HCT116 (cell line): ENCODE measurements around the gene ACD. TPM values are rescaled to one million over a fixed set of nuclear protein-coding genes. Genes with fewer than 3 reads are reported as not detected.

Source experiments
- ATAC-seq: fragments of 200-7000 bp; cut with Tn5 transposase; 2 replicates; pipeline ENCODE4 v1.9.1; 2020; ENCODE audit warnings: mild to moderate bottlenecking, moderate library complexity
- BruUV-seq: library from RNA; stranded (reverse); fragments of 400-500 nt; replicated peaks from 2 replicates; lab custom pipeline; 2021; lab: Mats Ljungman, UMichigan
- CTCF ChIA-PET: fragments of 300-600 bp; sonication (Branson Sonifier 250); formaldehyde crosslinking; loops from one replicate; lab custom pipeline; 2021; ENCODE audit warnings: antibody characterized with exemption; lab: Charles Lee
- POLR2A ChIA-PET: fragments of 300-600, 350-600 bp; sonication (Branson Sonifier 250); formaldehyde crosslinking; loops from one replicate; lab custom pipeline; 2021; ENCODE audit warnings: antibody characterized with exemption; lab: Charles Lee
- RAD21 ChIA-PET, 2 experiments: fragments of 300-600 bp; sonication (Branson Sonifier 250); formaldehyde crosslinking; loops; one replicate each; lab custom pipeline; 2023; ENCODE audit warnings: low total read pairs in 2 of 2; ENCODE audit not compliant: uncharacterized antibody in 2 of 2, unreplicated experiment in 2 of 2, low non-redundant PET in 1 of 2; lab: Charles Lee
- DNase-seq: peaks from one replicate; pipeline ENCODE4 v3.0.0-alpha.2; 2010; ENCODE audit warnings: low read depth, low spot score
- H2AFZ ChIP-seq: fragments of 200-600 bp; shearing (Covaris generic), sonication (generic); 2 replicates; pipeline ENCODE4 v1.6.1; 2017; ENCODE audit warnings: low read depth, mixed run types, mixed read lengths, antibody characterized with exemption, low read length; ENCODE audit not compliant: poor library complexity, severe bottlenecking
- H3K27ac ChIP-seq: 2 replicates; pipeline ENCODE4 v1.5.1; 2012; ENCODE audit warnings: low read depth, low read length
- H3K27me3 ChIP-seq: fragments of 200-600 bp; sonication (generic); 2 replicates; pipeline ENCODE4 v1.6.1; 2016; ENCODE audit warnings: mixed run types, low read length, mixed read lengths; ENCODE audit not compliant: insufficient read depth
- H3K36me3 ChIP-seq, 2 experiments: fragments of 200-500 bp in 1 of 2; fragments of 200-600 bp in 1 of 2; sonication (Bioruptor generic) in 1 of 2; sonication (generic) in 1 of 2; 2 replicates each; pipeline versions ENCODE4 v1.5.1 to v1.6.1; 2014 to 2016; ENCODE audit warnings: low read length in 2 of 2, inconsistent platforms in 1 of 2, mixed read lengths in 1 of 2, mixed run types in 1 of 2; ENCODE audit not compliant: insufficient read depth in 2 of 2, control insufficient read depth in 1 of 2
- H3K4me1 ChIP-seq, 2 experiments: fragments of 200-600 bp in 1 of 2; sonication (generic) in 1 of 2; 2 replicates each; pipeline versions ENCODE4 v1.5.1 to v1.6.1; 2012 to 2017; ENCODE audit warnings: low read length in 2 of 2, inconsistent platforms in 1 of 2, mild to moderate bottlenecking in 1 of 2, mixed read lengths in 1 of 2, mixed run types in 1 of 2, moderate library complexity in 1 of 2; ENCODE audit not compliant: insufficient read depth in 2 of 2, control insufficient read depth in 1 of 2
- H3K4me2 ChIP-seq: fragments of 200-600 bp; sonication (generic); 2 replicates; pipeline ENCODE4 v1.6.1; 2017; ENCODE audit warnings: mixed run types, low read length, mixed read lengths
- H3K4me3 ChIP-seq, 2 experiments: fragments of 200-600 bp in 1 of 2; sonication (generic) in 1 of 2; replicated peaks in 1 of 2; 2 replicates each; pipeline ENCODE4 v1.5.1; 2011 to 2016; ENCODE audit warnings: low read length in 2 of 2, control low read depth in 1 of 2, low read depth in 1 of 2, mild to moderate bottlenecking in 1 of 2, mixed read lengths in 1 of 2, mixed run types in 1 of 2
- H3K79me2 ChIP-seq: fragments of 200-600 bp; sonication (generic); 2 replicates; pipeline ENCODE4 v1.6.1; 2017; ENCODE audit warnings: mild to moderate bottlenecking, mixed run types, low read length, moderate library complexity, mixed read lengths; ENCODE audit not compliant: insufficient read depth
- H3K9ac ChIP-seq: fragments of 200-600 bp; sonication (generic); 2 replicates; pipeline ENCODE4 v1.6.1; 2016; ENCODE audit warnings: low read length, mixed read lengths
- H3K9me2 ChIP-seq: fragments of 200-600 bp; sonication (generic), shearing (Covaris generic); 2 replicates; pipeline ENCODE4 v1.6.1; 2017; ENCODE audit warnings: mixed run types, mild to moderate bottlenecking, moderate library complexity; ENCODE audit not compliant: insufficient read depth
- H3K9me3 ChIP-seq, 2 experiments: fragments of 200-500 bp in 1 of 2; fragments of 200-600 bp in 1 of 2; sonication (Bioruptor generic) in 1 of 2; sonication (generic) in 1 of 2; 2 replicates each; pipeline ENCODE4 v1.6.1; 2014 to 2017; ENCODE audit warnings: low read length in 2 of 2, mixed read lengths in 2 of 2, inconsistent platforms in 1 of 2, low read depth in 1 of 2, mild to moderate bottlenecking in 1 of 2, mixed run types in 1 of 2, moderate library complexity in 1 of 2; ENCODE audit not compliant: control insufficient read depth in 1 of 2, insufficient read depth in 1 of 2
- H4K20me1 ChIP-seq: fragments of 200-600 bp; sonication (generic), shearing (Covaris generic); 2 replicates; pipeline ENCODE4 v1.6.1; 2017; ENCODE audit warnings: mixed run types, mild to moderate bottlenecking, moderate library complexity; ENCODE audit not compliant: insufficient read depth
- CBX3 ChIP-seq: IDR thresholded peaks from 2 replicates; pipeline ENCODE4 v1.6.1; 2012; ENCODE audit warnings: low read depth
- CEBPB ChIP-seq: IDR thresholded peaks from 2 replicates; pipeline ENCODE4 v1.6.1; 2012; ENCODE audit warnings: low read depth
- CTCF ChIP-seq, 3 experiments: fragments of 200-600 bp in 1 of 3; sonication (generic) in 1 of 3; IDR thresholded peaks in 2 of 3; conservative IDR thresholded peaks in 1 of 3; 2 replicates each; pipeline ENCODE4 v1.5.1; 2012 to 2017; ENCODE audit warnings: low read depth in 2 of 3, low read length in 2 of 3, antibody characterized with exemption in 1 of 3, borderline replicate concordance in 1 of 3, control low read depth in 1 of 3, mild to moderate bottlenecking in 1 of 3, mixed read lengths in 1 of 3, mixed run types in 1 of 3, moderate library complexity in 1 of 3; ENCODE audit not compliant: insufficient read depth in 1 of 3
- EZH2 ChIP-seq: fragments of 200-600 bp; sonication (generic); IDR thresholded peaks from 2 replicates; pipeline ENCODE4 v1.6.1; 2017; ENCODE audit warnings: antibody characterized with exemption, mixed run types
- EZH2phosphoT487 ChIP-seq: fragments of 200-600 bp; IDR thresholded peaks from 2 replicates; pipeline ENCODE4 v1.6.1; 2018; ENCODE audit warnings: antibody characterized with exemption, borderline replicate concordance
- FOSL1 ChIP-seq: IDR thresholded peaks from 2 replicates; pipeline ENCODE4 v1.6.1; 2012; ENCODE audit warnings: low read depth
- JUND ChIP-seq: IDR thresholded peaks from 2 replicates; pipeline ENCODE4 v1.6.1; 2012
- MAX ChIP-seq: IDR thresholded peaks from 2 replicates; pipeline ENCODE4 v1.6.1; 2012
- POLR2A ChIP-seq: IDR thresholded peaks from 2 replicates; pipeline ENCODE4 v1.7.0; 2011; ENCODE audit warnings: borderline replicate concordance; ENCODE audit not compliant: insufficient read depth, insufficient read length; ENCODE audit errors: extremely low read depth
- POLR2AphosphoS5 ChIP-seq: IDR thresholded peaks from 2 replicates; pipeline ENCODE4 v1.6.1; 2011; ENCODE audit warnings: mild to moderate bottlenecking, low read depth, low read length, moderate library complexity
- RAD21 ChIP-seq: IDR thresholded peaks from 2 replicates; pipeline ENCODE4 v1.6.1; 2012; ENCODE audit warnings: low read depth, mild to moderate bottlenecking
- SIN3A ChIP-seq: IDR thresholded peaks from 2 replicates; pipeline ENCODE4 v1.6.1; 2012; ENCODE audit warnings: low read depth
- SP1 ChIP-seq: IDR thresholded peaks from 2 replicates; pipeline ENCODE4 v1.6.1; 2012; ENCODE audit warnings: low read depth
- SRF ChIP-seq: IDR thresholded peaks from 2 replicates; pipeline ENCODE4 v1.6.1; 2012; ENCODE audit warnings: low read depth
- TCF7L2 ChIP-seq: IDR thresholded peaks from 2 replicates; pipeline ENCODE4 v1.7.0; 2011; ENCODE audit warnings: borderline replicate concordance, inconsistent platforms; ENCODE audit not compliant: insufficient read depth, insufficient read length; ENCODE audit errors: extremely low read depth
- YY1 ChIP-seq: IDR thresholded peaks from 2 replicates; pipeline ENCODE4 v1.6.1; 2011; ENCODE audit warnings: low read length, low read depth, moderate library complexity, mild to moderate bottlenecking; ENCODE audit not compliant: insufficient replicate concordance; ENCODE audit errors: extremely low read depth
- ZNF274 ChIP-seq: fragments of 200-500 bp; sonication (Bioruptor generic); IDR thresholded peaks from 2 replicates; pipeline ENCODE4 v1.6.1; 2014; ENCODE audit warnings: mild to moderate bottlenecking, low read depth, low read length, inconsistent platforms
- intact Hi-C: fragments of 100-400 bp; cut with micrococcal nuclease; formaldehyde crosslinking; loops from 2 replicates; pipeline ENCODE4 v1.10.0; 2022
- total RNA-seq: library from RNA; stranded (reverse); gene quantifications from one replicate; pipeline ENCODE4 v1.2.1, GENCODE V29; 2021; ENCODE audit not compliant: unreplicated experiment
- TF ChIP-seq, protein P1 (sequence below): IDR thresholded peaks from 2 replicates; pipeline ENCODE4 v1.6.1; 2011; ENCODE audit warnings: mild to moderate bottlenecking, low read length, moderate library complexity; ENCODE audit not compliant: insufficient replicate concordance; ENCODE audit errors: extremely low read depth
- TF ChIP-seq, protein P2 (sequence below): IDR thresholded peaks from 2 replicates; pipeline ENCODE4 v1.6.1; 2012; ENCODE audit warnings: low read depth
- TF ChIP-seq, protein P3 (sequence below): IDR thresholded peaks from 2 replicates; pipeline ENCODE4 v1.6.1; 2012

The ACD gene
- total RNA-seq, 1 experiment from 2014 or later = 53.8 TPM

- Histone ChIP-seq H3K4me2 (peak overlapping the region; percentile 90), H3K4me3 (peak overlapping the region; percentile 79 to 90), H3K27me3 (no peaks in the 10 kb centered on the region), H3K79me2 (peaks cover 11% of the 10 kb centered on the region; the same call in 1 of the 2 replicates), H3K9ac (peak overlapping the region; percentile 81), H4K20me1 (no peaks in the 10 kb centered on the region), H2AFZ (no peak overlapping the region), H3K9me2 (no peaks in the 10 kb centered on the region), H3K36me3 (peaks cover 0 to 6% of the 10 kb centered on the region in 2 experiments; a peak in 1 of 4 replicates), H3K9me3 (no peaks in the 10 kb centered on the region), H3K27ac (no peak overlapping the region), H3K4me1 (peaks cover 0 to 8% of the 10 kb centered on the region in 2 experiments; a peak in 2 of 4 replicates)
- ChIA-PET CTCF (interaction anchor here (1.9 kb wide), 1 partner anchor 133 kb away, joined by 4 read pairs; no protein-coding TSS in a partner anchor), RAD21 (no interaction called here), POLR2A (no interaction called here)
- no peak for TF ChIP-seq POLR2AphosphoS5
- TF ChIP-seq, protein P1, sequence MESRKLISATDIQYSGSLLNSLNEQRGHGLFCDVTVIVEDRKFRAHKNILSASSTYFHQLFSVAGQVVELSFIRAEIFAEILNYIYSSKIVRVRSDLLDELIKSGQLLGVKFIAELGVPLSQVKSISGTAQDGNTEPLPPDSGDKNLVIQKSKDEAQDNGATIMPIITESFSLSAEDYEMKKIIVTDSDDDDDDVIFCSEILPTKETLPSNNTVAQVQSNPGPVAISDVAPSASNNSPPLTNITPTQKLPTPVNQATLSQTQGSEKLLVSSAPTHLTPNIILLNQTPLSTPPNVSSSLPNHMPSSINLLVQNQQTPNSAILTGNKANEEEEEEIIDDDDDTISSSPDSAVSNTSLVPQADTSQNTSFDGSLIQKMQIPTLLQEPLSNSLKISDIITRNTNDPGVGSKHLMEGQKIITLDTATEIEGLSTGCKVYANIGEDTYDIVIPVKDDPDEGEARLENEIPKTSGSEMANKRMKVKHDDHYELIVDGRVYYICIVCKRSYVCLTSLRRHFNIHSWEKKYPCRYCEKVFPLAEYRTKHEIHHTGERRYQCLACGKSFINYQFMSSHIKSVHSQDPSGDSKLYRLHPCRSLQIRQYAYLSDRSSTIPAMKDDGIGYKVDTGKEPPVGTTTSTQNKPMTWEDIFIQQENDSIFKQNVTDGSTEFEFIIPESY = no peak
- TF ChIP-seq CTCF (IDR thresholded peaks at IDR 0.05 in 2 of 3, conservative IDR thresholded peaks at IDR 0.05 in 1 of 3; ENCODE audit: borderline replicate concordance in 1 of 3, insufficient read depth in 1 of 3, low read depth in 2 of 3, low read length in 2 of 3) = no peak
- TF ChIP-seq JUND = no peak
- no peak for TF ChIP-seq SRF
- TF ChIP-seq CBX3 = no peak
- no peak for TF ChIP-seq TCF7L2
- TF ChIP-seq SIN3A = no peak
- TF ChIP-seq POLR2A = no peak
- no peak for TF ChIP-seq YY1
- no peak for TF ChIP-seq MAX
- TF ChIP-seq RAD21 = no peak
- TF ChIP-seq CEBPB = no peak
- TF ChIP-seq, protein P2, sequence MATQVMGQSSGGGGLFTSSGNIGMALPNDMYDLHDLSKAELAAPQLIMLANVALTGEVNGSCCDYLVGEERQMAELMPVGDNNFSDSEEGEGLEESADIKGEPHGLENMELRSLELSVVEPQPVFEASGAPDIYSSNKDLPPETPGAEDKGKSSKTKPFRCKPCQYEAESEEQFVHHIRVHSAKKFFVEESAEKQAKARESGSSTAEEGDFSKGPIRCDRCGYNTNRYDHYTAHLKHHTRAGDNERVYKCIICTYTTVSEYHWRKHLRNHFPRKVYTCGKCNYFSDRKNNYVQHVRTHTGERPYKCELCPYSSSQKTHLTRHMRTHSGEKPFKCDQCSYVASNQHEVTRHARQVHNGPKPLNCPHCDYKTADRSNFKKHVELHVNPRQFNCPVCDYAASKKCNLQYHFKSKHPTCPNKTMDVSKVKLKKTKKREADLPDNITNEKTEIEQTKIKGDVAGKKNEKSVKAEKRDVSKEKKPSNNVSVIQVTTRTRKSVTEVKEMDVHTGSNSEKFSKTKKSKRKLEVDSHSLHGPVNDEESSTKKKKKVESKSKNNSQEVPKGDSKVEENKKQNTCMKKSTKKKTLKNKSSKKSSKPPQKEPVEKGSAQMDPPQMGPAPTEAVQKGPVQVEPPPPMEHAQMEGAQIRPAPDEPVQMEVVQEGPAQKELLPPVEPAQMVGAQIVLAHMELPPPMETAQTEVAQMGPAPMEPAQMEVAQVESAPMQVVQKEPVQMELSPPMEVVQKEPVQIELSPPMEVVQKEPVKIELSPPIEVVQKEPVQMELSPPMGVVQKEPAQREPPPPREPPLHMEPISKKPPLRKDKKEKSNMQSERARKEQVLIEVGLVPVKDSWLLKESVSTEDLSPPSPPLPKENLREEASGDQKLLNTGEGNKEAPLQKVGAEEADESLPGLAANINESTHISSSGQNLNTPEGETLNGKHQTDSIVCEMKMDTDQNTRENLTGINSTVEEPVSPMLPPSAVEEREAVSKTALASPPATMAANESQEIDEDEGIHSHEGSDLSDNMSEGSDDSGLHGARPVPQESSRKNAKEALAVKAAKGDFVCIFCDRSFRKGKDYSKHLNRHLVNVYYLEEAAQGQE = no peak; the same call in 1 of the 2 replicates
- no peak for TF ChIP-seq ZNF274
- TF ChIP-seq, protein P3, sequence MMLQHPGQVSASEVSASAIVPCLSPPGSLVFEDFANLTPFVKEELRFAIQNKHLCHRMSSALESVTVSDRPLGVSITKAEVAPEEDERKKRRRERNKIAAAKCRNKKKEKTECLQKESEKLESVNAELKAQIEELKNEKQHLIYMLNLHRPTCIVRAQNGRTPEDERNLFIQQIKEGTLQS = no peak
- no peak for TF ChIP-seq EZH2phosphoT487
- TF ChIP-seq EZH2 = no peak
- TF ChIP-seq FOSL1 = no peak
- no peak for TF ChIP-seq SP1
- DNase-seq (no peak), ATAC-seq (peak; percentile 12)
- intact Hi-C loops = no loop called here
- BruUV-seq = no TSS peak
These were observed 6.2 kb downstream of the ACD start for GRCh38 chr16:67653789-67654402.
